Neural progenitor cell (in vitro differentiated cells): ENCODE measurements around the gene EDEM1.

Experiments
- CTCF ChIP-seq: fragments of 200-600 bp; sonication (generic); IDR thresholded peaks from 2 replicates; pipeline ENCODE4 v1.5.1; 2017; ENCODE audit warnings: antibody characterized with exemption, mild to moderate bottlenecking
- EZH2phosphoT487 ChIP-seq: fragments of 200-600 bp; sonication (generic); IDR thresholded peaks from 2 replicates; pipeline ENCODE4 v1.6.1; 2017; ENCODE audit warnings: antibody characterized with exemption

- TF ChIP-seq CTCF (no peak), EZH2phosphoT487 (no peak)
These were observed 80.4 kb downstream of the EDEM1 start for GRCh38 chr3:5267889-5268288.
